K562 (cell line): Measurements from ENCODE around the gene MYOZ1. TPM values are rescaled to one million over a fixed set of nuclear protein-coding genes. Genes with fewer than 3 reads are reported as not detected.

Experiments
- EP300 ChIP-seq: IDR thresholded peaks from 2 replicates; pipeline ENCODE4 v1.6.1; 2012; ENCODE audit warnings: low read length, improper control_type of control experiment
- NFE2L1 ChIP-seq: fragments of 450-650 bp; IDR thresholded peaks from 2 replicates; pipeline ENCODE4 v1.6.1; 2016; ENCODE audit warnings: missing genetic modification characterization, low read depth, mild to moderate bottlenecking, missing compliant biosample characterization, moderate library complexity, borderline replicate concordance
- SMC3 ChIP-seq: conservative IDR thresholded peaks from 2 replicates; pipeline ENCODE4 v1.6.1; 2011; ENCODE audit warnings: low read depth, low read length, improper control_type of control experiment; ENCODE audit not compliant: insufficient read depth
- STAG1 ChIP-seq: sonication (generic); formaldehyde crosslinking; IDR thresholded peaks from 2 replicates; pipeline ENCODE4 v1.5.0; 2020; ENCODE audit warnings: missing genetic modification reagents, borderline replicate concordance
- ZNF77 ChIP-seq: fragments of 250-450 bp; sonication (Bioruptor Pico); IDR thresholded peaks from 2 replicates; pipeline ENCODE4 v1.5.0; 2020
- ZNF785 ChIP-seq: fragments of 250-450 bp; sonication (Bioruptor Pico); IDR thresholded peaks from 2 replicates; pipeline ENCODE4 v1.4.0; 2020; ENCODE audit warnings: mild to moderate bottlenecking
- polyA plus RNA-seq, 8 experiments: library from polyadenylated mRNA; depleted of rRNA in 4 of 8; stranded (reverse) in 5 of 8; unstranded in 3 of 8; fragments of >200 nt; fragmentation: Nextera tagmentation in 2 of 8; fragmentation: Illumina TruSeq in 1 of 8; extraction: Ambion mirVana in 2 of 8; extraction: Trizol in 1 of 8; gene quantifications; 2 replicates each; pipeline versions ENCODE4 v1.2.1 to v1.2.3, GENCODE V29; 2011 to 2014; ENCODE audit warnings: inconsistent platforms in 1 of 8, missing spikeins in 1 of 8
- total RNA-seq, 7 experiments: library from RNA; depleted of rRNA in 6 of 7; stranded (reverse); fragments of >200 nt in 6 of 7; fragmentation: Illumina TruSeq in 2 of 7; extraction: Trizol in 2 of 7; gene quantifications; 2 replicates each; pipeline versions ENCODE4 v1.2.1 to v1.2.3, GENCODE V29; 2011 to 2021; ENCODE audit warnings: low replicate concordance in 1 of 7
- TF ChIP-seq, protein P1 (sequence below), 2 experiments: fragments of 450-650 bp in 1 of 2; sonication (generic) in 1 of 2; formaldehyde crosslinking in 1 of 2; IDR thresholded peaks; 2 replicates each; pipeline versions ENCODE4 v1.7.1 to v1.9.0; 2016 to 2022; ENCODE audit warnings: inconsistent platforms in 1 of 2, mild to moderate bottlenecking in 1 of 2, missing genetic modification reagents in 1 of 2
- TF ChIP-seq, protein P2 (sequence below): fragments of 450-650 bp; formaldehyde crosslinking; conservative IDR thresholded peaks from 2 replicates; pipeline ENCODE4 v1.4.0; 2022; ENCODE audit warnings: mild to moderate bottlenecking, missing genetic modification characterization
- TF ChIP-seq, protein P3 (sequence below), 3 experiments: IDR thresholded peaks in 2 of 3; conservative IDR thresholded peaks in 1 of 3; 2 replicates each; pipeline ENCODE4 v1.5.1; 2011 to 2012; ENCODE audit warnings: low read length in 3 of 3, mild to moderate bottlenecking in 3 of 3, control low read depth in 2 of 3, improper control_type of control experiment in 1 of 3, inconsistent platforms in 1 of 3, low read depth in 1 of 3, mixed read lengths in 1 of 3, moderate library complexity in 1 of 3; ENCODE audit not compliant: insufficient read depth in 2 of 3
- TF ChIP-seq, protein P4 (sequence below), 2 experiments: fragments of 450-650 bp; conservative IDR thresholded peaks; 2 replicates each; pipeline ENCODE4 v1.6.1; 2017; ENCODE audit warnings: mild to moderate bottlenecking in 2 of 2, moderate library complexity in 2 of 2
- TF ChIP-seq, protein P5 (sequence below): sonication (generic); formaldehyde crosslinking; IDR thresholded peaks from 2 replicates; pipeline ENCODE4 v1.8.0; 2022; ENCODE audit warnings: mild to moderate bottlenecking, missing genetic modification reagents

MYOZ1 gene
- total and polyA plus RNA-seq, 9 of the 15 experiments (the other 6 are each of a cell fraction or from before 2014, with no cell fraction given): 0.03 to 0.18 (median 0.07) TPM; not detected in 5

DNA sequence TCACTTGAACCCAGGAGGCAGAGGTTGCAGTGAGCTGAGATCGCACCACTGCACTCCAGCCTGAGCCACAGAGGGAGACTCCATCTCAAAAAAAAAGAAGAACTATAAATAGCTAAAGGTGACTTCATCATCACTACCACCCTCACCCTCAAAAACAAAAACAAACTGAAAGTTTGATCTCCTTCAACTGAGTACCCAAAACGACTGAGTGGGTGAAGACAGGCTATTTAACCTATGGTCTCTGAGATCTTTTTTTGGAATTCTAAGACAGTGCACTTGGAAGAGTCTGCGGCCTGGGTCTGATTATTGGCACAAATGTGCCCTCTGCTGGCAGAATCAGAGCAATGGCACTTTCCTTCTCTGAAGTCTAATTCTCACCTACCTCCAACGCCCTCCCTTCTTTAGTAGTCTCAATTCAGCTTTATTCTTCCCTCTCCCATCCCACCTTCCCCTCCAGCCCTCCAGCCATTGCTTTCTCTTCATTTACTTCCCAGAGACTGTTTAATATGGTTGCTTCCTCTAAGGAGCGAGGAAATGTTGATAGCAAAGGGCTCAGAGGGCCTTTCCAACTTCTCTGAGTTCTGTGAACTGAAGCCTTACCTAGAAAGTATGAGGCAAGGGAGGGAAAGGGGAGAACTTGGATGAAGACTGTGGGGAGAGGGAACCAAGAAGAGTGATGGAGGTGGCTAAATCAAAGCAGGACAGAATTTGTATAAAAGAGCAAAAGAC lies 2.9 kb upstream of the MYOZ1 start (continued):
- TF ChIP-seq, protein P1, sequence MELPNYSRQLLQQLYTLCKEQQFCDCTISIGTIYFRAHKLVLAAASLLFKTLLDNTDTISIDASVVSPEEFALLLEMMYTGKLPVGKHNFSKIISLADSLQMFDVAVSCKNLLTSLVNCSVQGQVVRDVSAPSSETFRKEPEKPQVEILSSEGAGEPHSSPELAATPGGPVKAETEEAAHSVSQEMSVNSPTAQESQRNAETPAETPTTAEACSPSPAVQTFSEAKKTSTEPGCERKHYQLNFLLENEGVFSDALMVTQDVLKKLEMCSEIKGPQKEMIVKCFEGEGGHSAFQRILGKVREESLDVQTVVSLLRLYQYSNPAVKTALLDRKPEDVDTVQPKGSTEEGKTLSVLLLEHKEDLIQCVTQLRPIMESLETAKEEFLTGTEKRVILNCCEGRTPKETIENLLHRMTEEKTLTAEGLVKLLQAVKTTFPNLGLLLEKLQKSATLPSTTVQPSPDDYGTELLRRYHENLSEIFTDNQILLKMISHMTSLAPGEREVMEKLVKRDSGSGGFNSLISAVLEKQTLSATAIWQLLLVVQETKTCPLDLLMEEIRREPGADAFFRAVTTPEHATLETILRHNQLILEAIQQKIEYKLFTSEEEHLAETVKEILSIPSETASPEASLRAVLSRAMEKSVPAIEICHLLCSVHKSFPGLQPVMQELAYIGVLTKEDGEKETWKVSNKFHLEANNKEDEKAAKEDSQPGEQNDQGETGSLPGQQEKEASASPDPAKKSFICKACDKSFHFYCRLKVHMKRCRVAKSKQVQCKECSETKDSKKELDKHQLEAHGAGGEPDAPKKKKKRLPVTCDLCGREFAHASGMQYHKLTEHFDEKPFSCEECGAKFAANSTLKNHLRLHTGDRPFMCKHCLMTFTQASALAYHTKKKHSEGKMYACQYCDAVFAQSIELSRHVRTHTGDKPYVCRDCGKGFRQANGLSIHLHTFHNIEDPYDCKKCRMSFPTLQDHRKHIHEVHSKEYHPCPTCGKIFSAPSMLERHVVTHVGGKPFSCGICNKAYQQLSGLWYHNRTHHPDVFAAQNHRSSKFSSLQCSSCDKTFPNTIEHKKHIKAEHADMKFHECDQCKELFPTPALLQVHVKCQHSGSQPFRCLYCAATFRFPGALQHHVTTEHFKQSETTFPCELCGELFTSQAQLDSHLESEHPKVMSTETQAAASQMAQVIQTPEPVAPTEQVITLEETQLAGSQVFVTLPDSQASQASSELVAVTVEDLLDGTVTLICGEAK (IDR thresholded peaks at IDR 0.05): no peak
- TF ChIP-seq, protein P1 (CRISPR knock-in tag; IDR thresholded peaks at IDR 0.05): no peak
- no peak for TF ChIP-seq NFE2L1
- peak; percentile 99 for TF ChIP-seq SMC3
- TF ChIP-seq, protein P2, sequence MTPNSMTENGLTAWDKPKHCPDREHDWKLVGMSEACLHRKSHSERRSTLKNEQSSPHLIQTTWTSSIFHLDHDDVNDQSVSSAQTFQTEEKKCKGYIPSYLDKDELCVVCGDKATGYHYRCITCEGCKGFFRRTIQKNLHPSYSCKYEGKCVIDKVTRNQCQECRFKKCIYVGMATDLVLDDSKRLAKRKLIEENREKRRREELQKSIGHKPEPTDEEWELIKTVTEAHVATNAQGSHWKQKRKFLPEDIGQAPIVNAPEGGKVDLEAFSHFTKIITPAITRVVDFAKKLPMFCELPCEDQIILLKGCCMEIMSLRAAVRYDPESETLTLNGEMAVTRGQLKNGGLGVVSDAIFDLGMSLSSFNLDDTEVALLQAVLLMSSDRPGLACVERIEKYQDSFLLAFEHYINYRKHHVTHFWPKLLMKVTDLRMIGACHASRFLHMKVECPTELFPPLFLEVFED (CRISPR knock-in tag): 0 out of 2 replicates have a peak, but pooled peaks have one; percentile 36
- no peak for TF ChIP-seq ZNF77 (CRISPR knock-in tag)
- TF ChIP-seq, protein P3, sequence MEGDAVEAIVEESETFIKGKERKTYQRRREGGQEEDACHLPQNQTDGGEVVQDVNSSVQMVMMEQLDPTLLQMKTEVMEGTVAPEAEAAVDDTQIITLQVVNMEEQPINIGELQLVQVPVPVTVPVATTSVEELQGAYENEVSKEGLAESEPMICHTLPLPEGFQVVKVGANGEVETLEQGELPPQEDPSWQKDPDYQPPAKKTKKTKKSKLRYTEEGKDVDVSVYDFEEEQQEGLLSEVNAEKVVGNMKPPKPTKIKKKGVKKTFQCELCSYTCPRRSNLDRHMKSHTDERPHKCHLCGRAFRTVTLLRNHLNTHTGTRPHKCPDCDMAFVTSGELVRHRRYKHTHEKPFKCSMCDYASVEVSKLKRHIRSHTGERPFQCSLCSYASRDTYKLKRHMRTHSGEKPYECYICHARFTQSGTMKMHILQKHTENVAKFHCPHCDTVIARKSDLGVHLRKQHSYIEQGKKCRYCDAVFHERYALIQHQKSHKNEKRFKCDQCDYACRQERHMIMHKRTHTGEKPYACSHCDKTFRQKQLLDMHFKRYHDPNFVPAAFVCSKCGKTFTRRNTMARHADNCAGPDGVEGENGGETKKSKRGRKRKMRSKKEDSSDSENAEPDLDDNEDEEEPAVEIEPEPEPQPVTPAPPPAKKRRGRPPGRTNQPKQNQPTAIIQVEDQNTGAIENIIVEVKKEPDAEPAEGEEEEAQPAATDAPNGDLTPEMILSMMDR (IDR thresholded peaks at IDR 0.05 in 2 of 3, conservative IDR thresholded peaks at IDR 0.05 in 1 of 3; ENCODE audit: insufficient read depth in 2 of 3, low read depth in 1 of 3, low read length in 3 of 3): peak; percentile 86 to 96 (median 92)
- TF ChIP-seq STAG1 (CRISPR knock-in tag): peak; percentile 91
- TF ChIP-seq, protein P4, sequence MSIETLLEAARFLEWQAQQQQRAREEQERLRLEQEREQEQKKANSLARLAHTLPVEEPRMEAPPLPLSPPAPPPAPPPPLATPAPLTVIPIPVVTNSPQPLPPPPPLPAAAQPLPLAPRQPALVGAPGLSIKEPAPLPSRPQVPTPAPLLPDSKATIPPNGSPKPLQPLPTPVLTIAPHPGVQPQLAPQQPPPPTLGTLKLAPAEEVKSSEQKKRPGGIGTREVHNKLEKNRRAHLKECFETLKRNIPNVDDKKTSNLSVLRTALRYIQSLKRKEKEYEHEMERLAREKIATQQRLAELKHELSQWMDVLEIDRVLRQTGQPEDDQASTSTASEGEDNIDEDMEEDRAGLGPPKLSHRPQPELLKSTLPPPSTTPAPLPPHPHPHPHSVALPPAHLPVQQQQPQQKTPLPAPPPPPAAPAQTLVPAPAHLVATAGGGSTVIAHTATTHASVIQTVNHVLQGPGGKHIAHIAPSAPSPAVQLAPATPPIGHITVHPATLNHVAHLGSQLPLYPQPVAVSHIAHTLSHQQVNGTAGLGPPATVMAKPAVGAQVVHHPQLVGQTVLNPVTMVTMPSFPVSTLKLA (conservative IDR thresholded peaks at IDR 0.05): no peak
- TF ChIP-seq EP300: 0 out of 2 replicates have a peak, but pooled peaks have one; percentile 13
- TF ChIP-seq, protein P5, sequence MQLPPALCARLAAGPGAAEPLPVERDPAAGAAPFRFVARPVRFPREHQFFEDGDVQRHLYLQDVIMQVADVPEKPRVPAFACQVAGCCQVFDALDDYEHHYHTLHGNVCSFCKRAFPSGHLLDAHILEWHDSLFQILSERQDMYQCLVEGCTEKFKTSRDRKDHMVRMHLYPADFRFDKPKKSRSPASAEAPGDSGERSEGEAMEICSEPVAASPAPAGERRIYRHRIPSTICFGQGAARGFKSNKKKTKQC: no peak
- TF ChIP-seq ZNF785 (CRISPR knock-in tag): no peak
